HepG2 (cell line): ENCODE data around the gene FAAP20. TPM values are rescaled to one million over a fixed set of nuclear protein-coding genes. Genes with fewer than 3 reads are reported as not detected.

Experiments
- CHD4 ChIP-seq: fragments of 200-600 bp; sonication (generic); IDR thresholded peaks from 2 replicates; pipeline ENCODE4 v1.7.0; 2017; ENCODE audit warnings: mild to moderate bottlenecking, low read length, borderline replicate concordance
- FOSL2 ChIP-seq: sonication (generic); formaldehyde crosslinking; IDR thresholded peaks from 2 replicates; pipeline ENCODE4 v1.4.0; 2020; ENCODE audit warnings: missing genetic modification reagents
- GATA4 ChIP-seq: sonication (generic); IDR thresholded peaks from 2 replicates; pipeline ENCODE4 v1.6.1; 2016; ENCODE audit warnings: antibody characterized with exemption, low read depth, borderline replicate concordance
- GTF3A ChIP-seq: sonication (generic); formaldehyde crosslinking; conservative IDR thresholded peaks from 2 replicates; pipeline ENCODE4 v1.4.0; 2020; ENCODE audit warnings: mild to moderate bottlenecking, missing genetic modification reagents
- HDAC1 ChIP-seq: sonication (generic); formaldehyde crosslinking; IDR thresholded peaks from 2 replicates; pipeline ENCODE4 v1.5.1; 2020; ENCODE audit warnings: mild to moderate bottlenecking, missing genetic modification reagents
- HDAC6 ChIP-seq: fragments of 200-600 bp; sonication (generic); IDR thresholded peaks from 2 replicates; pipeline ENCODE4 v1.7.0; 2017; ENCODE audit warnings: mild to moderate bottlenecking, antibody characterized with exemption, low read length, low read depth
- HNF4G ChIP-seq, 2 experiments: sonication (generic) in 1 of 2; formaldehyde crosslinking in 1 of 2; IDR thresholded peaks; 2 replicates each; pipeline versions ENCODE4 v1.4.0 to v1.6.1; 2011 to 2020; ENCODE audit warnings: borderline replicate concordance in 2 of 2, low read depth in 2 of 2, mild to moderate bottlenecking in 2 of 2, low read length in 1 of 2, missing genetic modification reagents in 1 of 2, moderate library complexity in 1 of 2
- MAFF ChIP-seq: IDR thresholded peaks from 2 replicates; pipeline ENCODE4 v1.6.1; 2011; ENCODE audit warnings: low read depth, low read length, improper control_type of control experiment
- MTA3 ChIP-seq: sonication (generic); formaldehyde crosslinking; IDR thresholded peaks from 2 replicates; pipeline ENCODE4 v1.4.0; 2020; ENCODE audit warnings: missing genetic modification reagents
- NPAS2 ChIP-seq: sonication (generic); formaldehyde crosslinking; IDR thresholded peaks from 2 replicates; pipeline ENCODE4 v1.8.0; 2022; ENCODE audit warnings: mild to moderate bottlenecking, missing genetic modification reagents, borderline replicate concordance
- RELA ChIP-seq: sonication (generic); formaldehyde crosslinking; IDR thresholded peaks from 2 replicates; pipeline ENCODE4 v1.4.0; 2020; ENCODE audit warnings: missing genetic modification reagents
- RFX1 ChIP-seq: fragments of 450-650 bp; IDR thresholded peaks from 2 replicates; pipeline ENCODE4 v1.6.1; 2017
- SMARCE1 ChIP-seq: fragments of 450-650 bp; IDR thresholded peaks from 2 replicates; pipeline ENCODE4 v1.6.1; 2017; ENCODE audit warnings: borderline replicate concordance
- TBP ChIP-seq: sonication (generic); formaldehyde crosslinking; IDR thresholded peaks from 2 replicates; pipeline ENCODE4 v1.5.0; 2020; ENCODE audit warnings: missing genetic modification reagents
- TFAP4 ChIP-seq: sonication (generic); IDR thresholded peaks from 2 replicates; pipeline ENCODE4 v1.6.1; 2016; ENCODE audit warnings: low read depth, borderline replicate concordance
- TP53 ChIP-seq: sonication (generic); formaldehyde crosslinking; conservative IDR thresholded peaks from 2 replicates; pipeline ENCODE4 v1.4.0; 2020; ENCODE audit warnings: missing genetic modification reagents
- ZBTB33 ChIP-seq: sonication (generic); formaldehyde crosslinking; IDR thresholded peaks from 2 replicates; pipeline ENCODE4 v1.4.0; 2020; ENCODE audit warnings: missing genetic modification reagents
- ZFP36L2 ChIP-seq: sonication (generic); formaldehyde crosslinking; IDR thresholded peaks from 2 replicates; pipeline ENCODE4 v1.4.0; 2020; ENCODE audit warnings: missing genetic modification reagents
- ZFX ChIP-seq: sonication (generic); formaldehyde crosslinking; IDR thresholded peaks from 2 replicates; pipeline ENCODE4 v1.4.0; 2020; ENCODE audit warnings: mild to moderate bottlenecking, low read depth, missing genetic modification reagents, moderate library complexity
- ZNF224 ChIP-seq: sonication (generic); formaldehyde crosslinking; IDR thresholded peaks from 2 replicates; pipeline ENCODE4 v1.5.0; 2020; ENCODE audit warnings: mild to moderate bottlenecking, missing genetic modification reagents
- ZNF44 ChIP-seq: sonication (generic); formaldehyde crosslinking; IDR thresholded peaks from 2 replicates; pipeline ENCODE4 v1.5.1; 2020; ENCODE audit warnings: mild to moderate bottlenecking, missing genetic modification reagents
- ZNF770 ChIP-seq: sonication (generic); formaldehyde crosslinking; IDR thresholded peaks from 2 replicates; pipeline ENCODE4 v1.5.0; 2020; ENCODE audit warnings: mild to moderate bottlenecking, missing genetic modification reagents
- polyA plus RNA-seq, 8 experiments: library from polyadenylated mRNA; depleted of rRNA in 3 of 8; stranded (reverse) in 7 of 8; unstranded in 1 of 8; fragments of >200 nt; fragmentation: Illumina TruSeq in 4 of 8; extraction: Trizol in 4 of 8; gene quantifications; 2 replicates each; pipeline versions ENCODE4 v1.2.1 to v1.2.3, GENCODE V29; 2011 to 2016; ENCODE audit warnings: low read depth in 4 of 8, missing spikeins in 1 of 8, mixed read lengths in 1 of 8; ENCODE audit not compliant: insufficient read depth in 1 of 8
- total RNA-seq, 5 experiments: library from RNA; depleted of rRNA; stranded (reverse); fragments of >200 nt; fragmentation: Illumina TruSeq; extraction: Trizol; gene quantifications; 2 replicates each; pipeline ENCODE4 v1.2.3, GENCODE V29; 2016; ENCODE audit warnings: low read depth in 1 of 5
- TF ChIP-seq, protein P1 (sequence below): sonication (generic); formaldehyde crosslinking; IDR thresholded peaks from 2 replicates; pipeline ENCODE4 v1.4.0; 2020; ENCODE audit warnings: missing genetic modification reagents

FAAP20 gene
- total and polyA plus RNA-seq, 2 of the 13 experiments (the other 11 are each of a cell fraction or from before 2014, with no cell fraction given): 9.6 to 10.8 TPM

- TF ChIP-seq ZNF770 (no peak; the same call in 1 of the 2 replicates), SMARCE1 (no peak), ZFX (CRISPR knock-in tag) (peak; percentile 53), RELA (CRISPR knock-in tag) (no peak), NPAS2 (no peak), FOSL2 (CRISPR knock-in tag) (peak; percentile 77), ZBTB33 (CRISPR knock-in tag) (no peak), RFX1 (no peak), GTF3A (CRISPR knock-in tag) (peak; percentile 36; the same call in 1 of the 2 replicates), HNF4G (IDR thresholded peaks at IDR 0.05; ENCODE audit: borderline replicate concordance, low read depth, low read length) (peak; percentile 82), HNF4G (CRISPR knock-in tag; IDR thresholded peaks at IDR 0.05; ENCODE audit: borderline replicate concordance, low read depth) (peak; percentile 35; the same call in 1 of the 2 replicates), GATA4 (no peak), TBP (no peak), HDAC1 (peak; percentile 79), HDAC6 (no peak), CHD4 (no peak), ZNF224 (CRISPR knock-in tag) (no peak), MTA3 (CRISPR knock-in tag) (no peak), TFAP4 (peak; percentile 59; the same call in 1 of the 2 replicates), ZFP36L2 (CRISPR knock-in tag) (no peak), ZNF44 (CRISPR knock-in tag) (no peak), TP53 (no peak), MAFF (no peak)
- TF ChIP-seq, protein P1, sequence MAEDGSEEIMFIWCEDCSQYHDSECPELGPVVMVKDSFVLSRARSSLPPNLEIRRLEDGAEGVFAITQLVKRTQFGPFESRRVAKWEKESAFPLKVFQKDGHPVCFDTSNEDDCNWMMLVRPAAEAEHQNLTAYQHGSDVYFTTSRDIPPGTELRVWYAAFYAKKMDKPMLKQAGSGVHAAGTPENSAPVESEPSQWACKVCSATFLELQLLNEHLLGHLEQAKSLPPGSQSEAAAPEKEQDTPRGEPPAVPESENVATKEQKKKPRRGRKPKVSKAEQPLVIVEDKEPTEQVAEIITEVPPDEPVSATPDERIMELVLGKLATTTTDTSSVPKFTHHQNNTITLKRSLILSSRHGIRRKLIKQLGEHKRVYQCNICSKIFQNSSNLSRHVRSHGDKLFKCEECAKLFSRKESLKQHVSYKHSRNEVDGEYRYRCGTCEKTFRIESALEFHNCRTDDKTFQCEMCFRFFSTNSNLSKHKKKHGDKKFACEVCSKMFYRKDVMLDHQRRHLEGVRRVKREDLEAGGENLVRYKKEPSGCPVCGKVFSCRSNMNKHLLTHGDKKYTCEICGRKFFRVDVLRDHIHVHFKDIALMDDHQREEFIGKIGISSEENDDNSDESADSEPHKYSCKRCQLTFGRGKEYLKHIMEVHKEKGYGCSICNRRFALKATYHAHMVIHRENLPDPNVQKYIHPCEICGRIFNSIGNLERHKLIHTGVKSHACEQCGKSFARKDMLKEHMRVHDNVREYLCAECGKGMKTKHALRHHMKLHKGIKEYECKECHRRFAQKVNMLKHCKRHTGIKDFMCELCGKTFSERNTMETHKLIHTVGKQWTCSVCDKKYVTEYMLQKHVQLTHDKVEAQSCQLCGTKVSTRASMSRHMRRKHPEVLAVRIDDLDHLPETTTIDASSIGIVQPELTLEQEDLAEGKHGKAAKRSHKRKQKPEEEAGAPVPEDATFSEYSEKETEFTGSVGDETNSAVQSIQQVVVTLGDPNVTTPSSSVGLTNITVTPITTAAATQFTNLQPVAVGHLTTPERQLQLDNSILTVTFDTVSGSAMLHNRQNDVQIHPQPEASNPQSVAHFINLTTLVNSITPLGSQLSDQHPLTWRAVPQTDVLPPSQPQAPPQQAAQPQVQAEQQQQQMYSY (CRISPR knock-in tag): no peak
Measured at GRCh38 chr1:2232255-2232915, 37.8 kb upstream of the FAAP20 start (continued).
